Trophoblast cell (in vitro differentiated cells and primary cell): ENCODE measurements around the gene LDLRAD1.
A peak's percentile ranks its signal among the peaks of the same experiment; 100 is the strongest.
"Not testable (repeated sequence)": the region's sequence is repeated elsewhere in the genome, so short reads cannot be mapped to it uniquely, and the experiment has no call there.

Experiments used
- DNase-seq, 2 donors: peaks; one replicate each; pipeline ENCODE4 v3.0.0-alpha.2; 2016
- H2AFZ ChIP-seq: 2 replicates; pipeline ENCODE4 v1.6.1; 2013; ENCODE audit warnings: low read length, moderate library complexity, mild to moderate bottlenecking; ENCODE audit not compliant: insufficient read depth, poor library complexity
- H2AK5ac ChIP-seq: 2 replicates; pipeline ENCODE4 v1.6.1; 2013; ENCODE audit warnings: mild to moderate bottlenecking, low read length
- H2BK120ac ChIP-seq: 2 replicates; pipeline ENCODE4 v1.6.1; 2013; ENCODE audit warnings: low read length, mild to moderate bottlenecking, moderate library complexity; ENCODE audit not compliant: insufficient read depth, poor library complexity
- H2BK12ac ChIP-seq: 2 replicates; pipeline ENCODE4 v1.6.1; 2013; ENCODE audit warnings: mild to moderate bottlenecking, low read length, moderate library complexity
- H2BK5ac ChIP-seq: 2 replicates; pipeline ENCODE4 v1.6.1; 2013; ENCODE audit warnings: low read length, low read depth, moderate library complexity, mild to moderate bottlenecking; ENCODE audit not compliant: poor library complexity
- H3K14ac ChIP-seq: 2 replicates; pipeline ENCODE4 v1.6.1; 2013; ENCODE audit warnings: mild to moderate bottlenecking, low read length
- H3K18ac ChIP-seq: 2 replicates; pipeline ENCODE4 v1.6.1; 2013; ENCODE audit warnings: mild to moderate bottlenecking, low read length
- H3K23ac ChIP-seq: 2 replicates; pipeline ENCODE4 v1.6.1; 2013; ENCODE audit warnings: low read length
- H3K27ac ChIP-seq: 2 replicates; pipeline ENCODE4 v1.5.1; 2013; ENCODE audit warnings: low read depth, mild to moderate bottlenecking, inconsistent platforms, low read length, moderate library complexity
- H3K27me3 ChIP-seq: 2 replicates; pipeline ENCODE4 v1.6.1; 2013; ENCODE audit warnings: inconsistent platforms, mild to moderate bottlenecking, low read length, moderate library complexity; ENCODE audit not compliant: insufficient read depth
- H3K36me3 ChIP-seq, 2 experiments: 1 replicate in 1 of 2; 2 replicates in 1 of 2; pipeline ENCODE4 v1.6.1; 2013; ENCODE audit warnings: low read length in 2 of 2, mild to moderate bottlenecking in 2 of 2, moderate library complexity in 1 of 2; ENCODE audit not compliant: insufficient read depth in 2 of 2, control insufficient read depth in 1 of 2
- H3K4ac ChIP-seq: 2 replicates; pipeline ENCODE4 v1.6.1; 2013; ENCODE audit warnings: low read depth, mild to moderate bottlenecking, low read length, moderate library complexity
- H3K4me1 ChIP-seq, 2 experiments: 1 replicate in 1 of 2; 2 replicates in 1 of 2; pipeline ENCODE4 v1.6.1; 2013; ENCODE audit warnings: low read length in 2 of 2, mild to moderate bottlenecking in 2 of 2, moderate library complexity in 1 of 2; ENCODE audit not compliant: insufficient read depth in 2 of 2, control insufficient read depth in 1 of 2
- H3K4me2 ChIP-seq: 2 replicates; pipeline ENCODE4 v1.6.1; 2013; ENCODE audit warnings: inconsistent platforms, mild to moderate bottlenecking, low read length, moderate library complexity
- H3K4me3 ChIP-seq: 2 replicates; pipeline ENCODE4 v1.5.1; 2013; ENCODE audit warnings: mild to moderate bottlenecking, low read depth, low read length, inconsistent platforms
- H3K79me1 ChIP-seq: one replicate; pipeline ENCODE4 v1.6.1; 2013; ENCODE audit warnings: low read length
- H3K79me2 ChIP-seq: 2 replicates; pipeline ENCODE4 v1.6.1; 2013; ENCODE audit warnings: low read length, mild to moderate bottlenecking; ENCODE audit not compliant: control insufficient read depth, insufficient read depth, poor library complexity
- H3K9ac ChIP-seq: 2 replicates; pipeline ENCODE4 v1.6.1; 2013; ENCODE audit warnings: mild to moderate bottlenecking, low read length
- H3K9me3 ChIP-seq: 2 replicates; pipeline ENCODE4 v1.6.1; 2013; ENCODE audit warnings: low read depth, mild to moderate bottlenecking, control low read depth, inconsistent platforms, low read length; ENCODE audit not compliant: insufficient read depth
- H4K12ac ChIP-seq: 2 replicates; pipeline ENCODE4 v1.6.1; 2013; ENCODE audit warnings: low read depth, mild to moderate bottlenecking, low read length, moderate library complexity
- H4K8ac ChIP-seq: 2 replicates; pipeline ENCODE4 v1.6.1; 2013; ENCODE audit warnings: low read depth, mild to moderate bottlenecking, low read length, moderate library complexity
- H4K91ac ChIP-seq: one replicate; pipeline ENCODE4 v1.6.1; 2013; ENCODE audit warnings: low read depth, mild to moderate bottlenecking, low read length, moderate library complexity
- WGBS: extraction: QIAGEN DNeasy Blood & Tissue Kit; methylation state at CpG from one replicate; pipeline ENCODE4 v1.1.7; 2013; ENCODE audit warnings: missing lambda C conversion rate; ENCODE audit not compliant: insufficient read length, insufficient coverage; ENCODE audit errors: extremely low coverage; 5-methylcytosine and 5-hydroxymethylcytosine counted together

Gene LDLRAD1

DNA sequence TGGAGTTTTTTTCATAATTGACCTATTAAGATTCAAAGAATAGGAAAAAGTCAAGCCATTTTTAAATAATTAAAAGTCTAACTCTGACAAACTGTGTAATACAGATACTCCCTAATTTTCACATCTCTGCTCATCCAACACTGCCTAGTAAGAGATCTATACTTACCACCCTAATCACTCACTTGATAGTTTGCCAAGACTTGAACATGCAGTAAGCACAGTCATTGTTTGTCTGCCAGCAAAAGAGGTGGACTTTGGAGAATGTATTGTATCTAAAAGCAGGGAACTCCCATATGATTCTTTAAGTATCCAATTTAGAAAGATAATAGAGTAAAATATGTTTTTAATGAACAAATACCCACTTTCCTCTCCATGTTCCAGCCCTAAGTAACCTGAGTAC, 19.5 kb upstream of the LDLRAD1 start:
- Histone ChIP-seq H4K91ac (no peak overlapping the region), H3K14ac (no peak overlapping the region), H3K79me2 (no peaks in the 10 kb centered on the region), H4K12ac (no peak overlapping the region), H2BK5ac (no peak overlapping the region), H4K8ac (no peak overlapping the region), H3K4ac (no peak overlapping the region), H3K9me3 (no peaks in the 10 kb centered on the region), H2AFZ (no peak overlapping the region), H3K36me3 (peaks cover 21 to 24% of the 10 kb centered on the region in 2 experiments), H3K18ac (no peak overlapping the region), H3K27me3 (no peaks in the 10 kb centered on the region), H3K4me2 (no peak overlapping the region), H2BK120ac (no peak overlapping the region), H3K4me3 (no peak overlapping the region), H3K23ac (no peak overlapping the region), H3K9ac (no peak overlapping the region), H3K27ac (no peak overlapping the region), H3K79me1 (no peaks in the 10 kb centered on the region), H3K4me1 (no peaks in the 10 kb centered on the region), H2AK5ac (no peak overlapping the region), H2BK12ac (no peak overlapping the region)
- DNase-seq = no peak

DNA sequence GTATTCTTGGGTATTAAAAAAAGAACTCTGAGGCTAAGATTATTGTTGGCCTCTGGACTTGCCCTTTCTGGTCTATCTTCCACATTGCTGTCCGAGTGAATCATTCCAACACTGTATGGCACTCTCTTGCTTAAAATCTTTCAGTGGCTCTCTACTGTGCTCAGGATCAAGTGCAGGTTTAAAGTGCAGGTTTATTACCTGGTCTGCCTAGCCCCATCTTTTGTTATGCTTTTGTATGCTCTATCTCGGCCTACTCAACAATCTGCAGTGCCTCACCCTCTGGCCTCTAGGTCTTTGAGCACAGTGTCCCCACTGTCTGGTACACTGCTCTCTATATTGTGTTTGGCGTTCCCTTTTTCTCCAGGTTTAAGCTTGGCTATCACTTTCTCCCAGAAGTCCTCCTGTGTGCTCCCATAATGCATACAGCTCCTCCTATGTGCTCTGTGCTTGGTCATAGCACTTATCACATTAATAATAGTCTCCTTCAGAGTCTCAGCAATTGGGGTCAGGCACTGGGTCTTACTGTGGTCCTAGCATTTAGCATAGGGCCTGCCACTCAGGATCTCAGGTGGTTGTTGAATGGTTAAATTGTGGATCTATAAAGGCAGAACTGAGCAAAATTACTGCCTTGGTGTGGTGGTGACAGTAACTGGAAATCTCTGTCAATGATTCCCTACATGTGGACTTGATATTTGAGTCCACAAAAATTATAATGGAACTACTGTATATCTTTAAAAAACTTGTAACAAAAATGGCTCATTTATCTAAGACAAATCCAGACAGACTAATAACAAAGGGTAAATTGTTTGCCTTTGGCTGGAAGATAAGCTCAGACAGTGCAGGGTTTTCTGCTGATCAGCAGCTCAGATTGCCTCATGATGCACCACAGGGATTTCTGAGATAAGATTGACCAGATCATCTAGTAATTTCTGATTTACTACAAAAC, 10.6 kb upstream of the LDLRAD1 start:
- no peak overlapping the region for H3K4me2 ChIP-seq
- H3K79me1 ChIP-seq = no peaks in the 10 kb centered on the region
- H2AFZ ChIP-seq = no peak overlapping the region
- no peak overlapping the region for H2BK120ac ChIP-seq
- peaks cover 2 to 4% of the 10 kb centered on the region in 2 experiments for H3K36me3 ChIP-seq
- no peak overlapping the region for H3K14ac ChIP-seq
- H3K18ac ChIP-seq = no peak overlapping the region
- no peaks in the 10 kb centered on the region for H3K9me3 ChIP-seq
- no peak overlapping the region for H4K12ac ChIP-seq
- no CpG with 5 or more reads among the region's 3 CpGs for WGBS
- no peak overlapping the region for H3K4me3 ChIP-seq
- no peak overlapping the region for H4K91ac ChIP-seq
- H2AK5ac ChIP-seq = no peak overlapping the region
- no peak overlapping the region for H4K8ac ChIP-seq
- no peak overlapping the region for H3K4ac ChIP-seq
- H3K9ac ChIP-seq = no peak overlapping the region
- peak in 1 of 2 donors; percentile 33 for DNase-seq
- no peak overlapping the region for H2BK12ac ChIP-seq
- H3K23ac ChIP-seq = no peak overlapping the region
- no peaks in the 10 kb centered on the region for H3K4me1 ChIP-seq
- H2BK5ac ChIP-seq = no peak overlapping the region
- H3K79me2 ChIP-seq = no peaks in the 10 kb centered on the region
- H3K27me3 ChIP-seq = no peaks in the 10 kb centered on the region
- no peak overlapping the region for H3K27ac ChIP-seq

DNA sequence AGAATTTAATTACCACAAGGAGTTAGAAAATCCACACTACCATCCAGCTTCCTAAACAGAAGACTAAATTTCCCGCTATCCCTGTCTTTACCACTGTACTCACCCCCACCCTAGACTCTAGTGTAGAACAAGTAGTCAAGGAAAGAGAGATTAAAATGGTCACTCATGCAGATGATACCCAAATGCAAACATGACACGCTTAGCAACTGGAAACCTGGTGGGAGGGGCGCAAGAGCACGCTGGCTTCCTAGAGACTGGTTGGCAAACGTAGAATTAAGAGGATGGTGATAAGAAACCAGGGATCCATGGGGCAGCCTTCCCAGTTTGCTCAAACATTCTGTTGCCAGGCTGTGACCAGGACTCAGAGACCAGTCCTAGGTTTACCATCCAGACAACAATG, 9.9 kb upstream of the LDLRAD1 start:
- no peaks in the 10 kb centered on the region for H3K79me1 ChIP-seq
- H2AK5ac ChIP-seq = no peak overlapping the region
- DNase-seq = no peak
- H2AFZ ChIP-seq = no peak overlapping the region
- no peak overlapping the region for H3K18ac ChIP-seq
- no peaks in the 10 kb centered on the region for H3K9me3 ChIP-seq
- H3K23ac ChIP-seq = no peak overlapping the region
- H3K4me3 ChIP-seq = no peak overlapping the region
- no peaks in the 10 kb centered on the region for H3K79me2 ChIP-seq
- H3K27me3 ChIP-seq = no peaks in the 10 kb centered on the region
- no peak overlapping the region for H3K4ac ChIP-seq
- H3K27ac ChIP-seq = no peak overlapping the region
- H3K4me2 ChIP-seq = no peak overlapping the region
- H3K14ac ChIP-seq = no peak overlapping the region
- H2BK120ac ChIP-seq = no peak overlapping the region
- WGBS = no CpG with 5 or more reads among the region's 5 CpGs
- no peak overlapping the region for H4K8ac ChIP-seq
- no peak overlapping the region for H4K12ac ChIP-seq
- H2BK5ac ChIP-seq = no peak overlapping the region
- no peak overlapping the region for H2BK12ac ChIP-seq
- no peaks in the 10 kb centered on the region for H3K4me1 ChIP-seq
- no peak overlapping the region for H3K9ac ChIP-seq
- H3K36me3 ChIP-seq = peaks cover 0 to 2% of the 10 kb centered on the region in 2 experiments
- H4K91ac ChIP-seq = no peak overlapping the region

DNA sequence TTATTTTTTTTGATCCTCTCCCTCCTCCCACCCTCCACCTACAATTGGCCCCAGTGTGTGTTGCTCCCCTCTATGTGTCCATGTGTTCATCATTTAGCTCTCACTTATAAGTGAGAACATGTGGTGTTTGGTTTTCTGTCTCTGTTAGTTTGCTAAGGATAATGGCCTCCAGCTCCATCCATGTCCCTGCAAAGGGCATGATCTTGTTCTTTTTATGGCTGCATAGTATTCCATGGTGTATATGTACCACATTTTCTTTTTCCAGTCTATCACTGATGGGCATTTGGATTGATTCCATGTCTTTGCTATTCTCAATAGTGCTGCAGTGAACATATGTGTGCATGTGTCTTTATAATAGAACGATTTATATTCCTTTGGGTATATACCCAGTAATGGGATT, 6.8 kb upstream of the LDLRAD1 start:
- H3K18ac ChIP-seq, H2BK5ac ChIP-seq, H3K79me1 ChIP-seq, H3K4me3 ChIP-seq, H4K91ac ChIP-seq, H3K9me3 ChIP-seq, H3K27ac ChIP-seq, H3K79me2 ChIP-seq, H3K14ac ChIP-seq, H3K4me1 ChIP-seq, H2BK12ac ChIP-seq, H3K27me3 ChIP-seq, H2AK5ac ChIP-seq, H2BK120ac ChIP-seq, H3K36me3 ChIP-seq, H4K8ac ChIP-seq, H3K4ac ChIP-seq, H3K23ac ChIP-seq, H3K4me2 ChIP-seq, H2AFZ ChIP-seq, H4K12ac ChIP-seq, DNase-seq, H3K9ac ChIP-seq: not testable (repeated sequence)
- no CpG with 5 or more reads among the region's 1 CpG for WGBS
